GM18526 (cell line): Measurements from ENCODE around the gene DEPDC1B.

Experiments
- POLR2A ChIP-seq: IDR thresholded peaks from 3 replicates; pipeline ENCODE4 v1.6.1; 2011; ENCODE audit not compliant: insufficient read length; ENCODE audit errors: extremely low read depth

DEPDC1B gene

DNA sequence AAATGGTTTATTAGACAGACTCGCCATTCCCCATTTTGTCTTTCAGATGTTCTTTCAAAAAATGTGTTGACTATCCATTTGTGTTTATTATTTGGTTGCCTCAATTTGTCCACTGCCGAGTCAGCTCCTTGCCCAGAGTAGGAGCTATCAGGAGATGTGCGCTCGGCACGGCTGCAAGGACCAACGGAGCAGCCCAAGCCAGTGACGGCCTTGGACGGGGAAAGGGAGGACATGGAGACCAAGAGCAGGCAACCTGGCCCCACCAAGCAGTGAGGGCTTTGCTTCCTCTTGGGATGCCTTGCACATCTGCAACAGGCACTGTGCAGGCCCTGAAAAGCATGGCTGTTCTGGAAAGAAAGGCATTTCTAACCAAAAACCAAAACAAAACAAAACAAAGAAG lies 69.8 kb downstream of the DEPDC1B start:
- no peak for TF ChIP-seq POLR2A

DNA sequence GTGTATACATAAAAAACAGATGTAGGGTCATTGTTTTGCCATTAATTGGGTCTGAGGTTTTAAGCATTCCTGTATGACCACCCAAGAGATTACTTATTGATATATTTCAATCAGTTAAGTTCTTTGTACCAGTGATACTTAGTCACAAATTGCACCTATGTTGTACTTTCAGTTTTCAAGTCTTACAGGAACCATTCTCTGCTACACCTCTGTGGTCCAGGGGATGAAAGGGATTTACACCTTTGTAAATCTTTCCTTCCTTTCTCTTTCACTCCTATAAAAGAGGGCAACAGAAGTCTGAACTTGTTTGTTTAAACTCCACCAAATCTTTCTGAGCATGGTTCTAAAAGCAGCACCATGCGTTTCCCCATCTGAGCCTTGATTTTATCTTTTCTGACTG lies 86.1 kb downstream of the DEPDC1B start:
- TF ChIP-seq POLR2A = no peak

DNA sequence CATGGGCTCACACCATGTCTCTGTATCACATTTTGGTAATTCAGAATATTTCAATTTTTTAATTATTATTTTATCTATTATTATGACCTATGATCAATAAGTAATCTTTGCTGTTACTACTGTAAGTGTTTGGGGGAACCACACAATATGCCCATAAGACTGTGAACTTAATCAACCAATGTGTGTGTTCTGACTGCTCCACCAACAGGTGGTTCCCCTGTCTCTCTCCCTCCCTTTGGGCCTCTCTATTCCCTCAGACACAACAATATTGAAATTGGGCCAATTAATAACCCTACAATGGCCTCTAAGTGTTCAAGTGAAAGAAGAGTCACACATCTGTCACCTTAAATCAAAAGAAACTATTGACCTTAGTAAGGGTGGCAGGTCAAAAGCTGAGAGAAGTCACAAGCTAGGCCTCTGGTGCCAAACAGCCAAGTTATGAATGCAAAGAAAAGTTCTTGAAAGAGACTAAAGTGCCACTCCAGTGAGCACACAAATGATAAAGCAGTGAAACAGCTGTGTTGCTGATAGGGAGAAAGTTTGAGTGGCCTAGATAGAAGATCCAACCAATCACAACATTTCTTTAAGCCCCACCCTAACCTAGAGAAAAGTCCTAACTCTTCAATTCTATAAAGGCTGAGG lies 88.7 kb downstream of the DEPDC1B start:
- no peak for TF ChIP-seq POLR2A

DNA sequence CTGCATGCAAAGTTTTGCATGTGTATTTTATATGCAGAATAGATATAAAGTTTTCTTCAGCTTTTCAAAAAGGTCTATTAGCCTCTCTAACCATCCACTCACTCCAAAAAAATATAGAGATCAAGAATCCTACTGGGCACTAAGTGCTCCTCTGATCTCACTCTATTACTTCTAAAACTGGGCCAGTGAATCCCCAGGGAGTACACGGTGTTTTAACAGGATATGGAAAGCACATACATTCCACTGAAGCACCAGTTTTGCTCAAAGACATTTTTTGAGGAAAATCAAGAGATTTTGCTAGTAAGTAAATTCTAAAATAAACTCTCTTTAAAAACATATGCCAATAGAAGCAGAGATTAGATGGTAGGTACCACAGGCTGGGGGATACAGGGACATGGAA lies 95.2 kb downstream of the DEPDC1B start:
- no peak for TF ChIP-seq POLR2A

DNA sequence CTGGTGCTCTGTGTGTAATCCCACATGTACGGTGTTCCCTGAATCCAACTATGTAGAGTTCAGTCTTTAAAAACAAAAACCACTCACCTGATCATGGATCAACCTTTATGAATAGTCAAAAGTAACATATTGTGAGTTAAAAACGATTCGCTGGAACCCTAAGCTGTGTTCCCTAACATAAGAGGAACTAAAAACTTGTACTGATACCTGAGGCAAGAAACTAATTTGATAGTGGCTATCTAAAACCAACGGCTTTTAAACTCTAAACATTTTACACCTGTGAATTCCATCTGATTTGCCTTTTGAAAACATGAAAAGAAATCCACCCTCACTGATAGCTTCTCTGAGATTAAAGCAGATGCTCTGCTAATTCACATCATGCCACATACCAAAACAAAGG lies 101.5 kb downstream of the DEPDC1B start:
- TF ChIP-seq POLR2A = no peak

DNA sequence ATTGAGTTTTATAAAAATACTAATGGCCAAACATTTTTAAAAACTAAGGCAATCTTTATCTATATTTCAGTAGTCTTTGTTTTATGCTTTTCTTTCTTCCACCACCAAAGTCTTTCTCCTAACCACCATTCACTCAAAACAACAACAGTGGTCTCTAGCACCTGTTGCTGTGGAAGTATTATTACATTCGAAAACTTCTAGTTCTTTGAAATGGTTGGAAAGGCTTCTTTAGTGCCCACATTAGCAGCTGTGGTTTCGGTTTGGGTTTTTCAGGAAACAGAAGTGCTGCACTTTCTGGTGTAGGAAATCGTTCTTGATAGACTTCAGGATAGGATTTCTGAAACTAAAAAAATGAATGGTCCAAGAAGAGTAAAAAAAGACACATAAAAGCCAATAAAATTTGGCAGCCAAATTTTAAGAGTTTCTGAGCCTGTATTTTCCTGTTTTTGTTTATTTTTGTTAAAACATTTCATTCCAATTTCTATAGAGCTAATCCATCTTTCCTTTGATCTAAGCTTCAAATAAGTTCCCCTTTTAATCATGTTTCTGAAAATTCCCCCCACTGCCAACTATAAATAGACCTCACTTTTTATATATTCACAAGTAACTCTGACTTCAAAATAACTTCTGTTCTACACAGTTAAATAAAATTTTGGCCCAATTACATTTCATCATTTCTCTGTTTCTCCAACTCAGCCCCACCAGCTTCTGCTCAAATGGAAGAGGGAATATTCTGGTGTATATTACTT lies 102.2 kb downstream of the DEPDC1B start:
- TF ChIP-seq POLR2A = no peak

DNA sequence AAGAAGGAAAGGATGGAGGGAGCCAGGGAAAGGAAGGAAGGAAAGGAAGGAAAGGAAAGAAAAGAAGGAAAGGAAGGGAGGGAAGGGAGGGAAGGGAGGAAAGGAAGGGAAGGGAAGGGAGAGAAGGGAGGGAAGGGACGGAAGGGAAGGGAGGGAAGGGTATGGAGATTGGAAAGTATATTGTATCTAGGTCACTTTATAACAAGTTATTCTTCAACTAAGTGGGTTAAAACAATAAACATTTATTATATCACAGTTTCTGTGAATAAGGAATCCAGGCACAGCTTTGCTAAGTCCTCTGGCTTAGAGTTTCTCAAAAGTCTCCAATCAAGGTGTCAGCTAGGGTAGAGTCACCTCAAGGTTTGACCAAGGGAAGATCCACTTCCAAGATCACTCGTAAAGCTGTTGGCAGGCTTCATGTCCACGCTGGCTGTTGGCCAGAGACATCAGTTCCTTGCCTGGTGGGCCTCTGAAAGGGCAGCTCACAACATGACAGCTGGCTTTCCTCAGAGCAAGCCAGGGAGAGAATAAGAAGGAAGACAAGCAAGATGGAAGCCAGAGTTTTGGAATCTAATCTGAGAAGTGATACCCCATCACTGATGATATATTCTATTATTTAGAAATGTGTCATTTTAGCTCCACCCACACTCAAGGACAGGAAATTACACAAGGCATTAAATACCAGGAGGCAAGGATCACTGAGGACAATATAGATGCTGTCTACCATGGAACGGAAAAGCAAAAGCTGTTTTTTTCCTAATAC lies 105.1 kb downstream of the DEPDC1B start:
- TF ChIP-seq POLR2A = no peak

DNA sequence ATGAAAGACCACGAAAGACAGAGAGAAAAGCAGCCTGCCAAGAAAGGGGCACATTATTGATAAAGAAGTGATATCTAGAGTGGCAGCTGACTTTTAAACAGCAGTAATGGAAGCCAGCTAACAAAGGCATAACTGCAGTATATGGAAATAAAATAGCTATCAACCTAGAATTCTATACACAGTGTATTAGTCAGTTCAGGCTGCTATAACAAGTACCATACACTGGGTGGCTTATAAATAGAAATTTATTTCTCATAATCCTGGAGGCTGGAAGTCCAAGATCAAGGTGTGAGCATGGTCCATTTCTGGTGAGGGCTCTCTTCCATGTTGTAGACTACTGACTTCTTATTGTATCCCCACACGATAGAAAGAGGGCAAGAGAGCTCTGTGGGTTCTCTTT lies 109.8 kb downstream of the DEPDC1B start:
- TF ChIP-seq POLR2A = no peak

DNA sequence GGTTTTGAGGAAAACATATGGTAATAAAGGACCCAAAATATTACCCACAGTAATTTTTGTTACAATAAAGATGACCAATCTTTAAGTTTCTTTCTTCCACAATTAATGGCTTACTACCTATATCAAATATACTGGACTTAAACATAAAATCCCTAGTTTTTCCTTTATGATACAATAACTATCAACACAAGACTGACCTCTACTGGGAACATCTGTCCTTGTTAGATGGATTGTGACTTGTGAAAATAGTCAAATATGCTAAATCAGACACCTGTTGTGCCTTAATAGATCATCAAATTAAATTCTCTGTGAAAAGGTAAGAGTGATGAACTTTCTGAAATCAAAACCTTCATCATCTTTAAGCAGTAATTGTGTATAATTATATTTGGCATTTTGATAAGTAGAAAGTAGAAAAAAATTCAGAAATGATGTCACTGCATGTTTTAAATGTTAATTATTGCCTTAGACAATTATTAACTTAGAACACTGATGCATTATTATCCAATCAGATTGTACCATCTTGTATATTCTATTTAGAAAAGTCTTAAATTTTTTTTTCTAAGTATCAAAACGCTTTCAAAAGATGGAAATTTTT lies 113.6 kb downstream of the DEPDC1B start:
- no peak for TF ChIP-seq POLR2A

DNA sequence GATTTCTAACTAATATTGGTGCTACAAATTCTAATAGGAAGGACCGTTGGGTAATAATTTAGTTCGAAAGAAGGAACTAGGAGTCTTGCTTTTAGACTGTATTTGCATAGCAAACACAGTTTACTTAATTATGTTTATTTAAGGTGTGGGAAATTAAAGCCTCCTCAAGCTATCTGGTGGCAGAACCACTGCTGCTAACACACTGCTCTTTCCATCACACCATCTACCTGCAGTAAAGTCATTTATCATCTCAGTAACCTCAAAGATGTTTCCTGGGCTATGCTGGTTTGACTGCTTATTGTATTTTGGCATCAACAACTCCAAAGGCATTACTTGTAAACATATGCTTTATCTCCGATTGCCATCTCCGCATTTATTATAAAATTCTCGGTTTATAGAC lies 114.3 kb downstream of the DEPDC1B start:
- TF ChIP-seq POLR2A = no peak

DNA sequence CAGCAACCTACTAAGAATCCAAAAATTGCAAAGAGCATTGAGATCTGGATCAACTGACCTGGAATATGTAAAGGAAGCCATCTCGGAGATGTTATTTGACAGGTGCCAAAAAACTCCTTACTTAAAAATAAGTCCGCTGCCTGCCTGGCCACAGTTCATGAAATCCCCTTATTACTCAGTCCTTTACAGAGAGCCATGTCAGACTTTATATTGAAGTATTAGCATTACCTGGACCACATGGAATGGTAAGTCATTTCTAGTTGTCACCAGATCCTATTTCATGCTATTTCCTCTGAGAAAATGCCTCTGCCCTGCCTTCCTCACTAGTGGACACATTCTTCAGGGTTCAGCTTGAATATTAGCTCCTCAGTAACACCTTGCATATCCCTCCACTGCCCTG lies 115.7 kb downstream of the DEPDC1B start:
- TF ChIP-seq POLR2A = no peak

DNA sequence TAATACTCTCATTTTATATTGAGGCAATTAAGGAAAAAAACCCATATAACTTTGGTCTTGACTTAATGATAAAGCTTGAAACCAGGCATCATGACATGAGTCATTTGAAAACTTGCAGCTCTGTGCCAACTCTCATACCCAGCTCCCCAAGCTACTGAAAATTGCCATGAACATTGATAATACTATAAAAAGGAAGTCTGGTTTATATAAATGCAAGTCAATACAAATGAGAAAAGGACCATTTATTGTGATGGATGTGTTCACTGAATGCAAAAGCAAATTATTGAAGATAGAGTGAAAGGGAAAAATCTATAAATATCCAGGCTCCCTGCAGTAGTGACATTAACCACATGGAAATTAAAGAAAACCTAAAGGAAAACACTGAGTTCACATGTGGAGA lies 116.3 kb downstream of the DEPDC1B start:
- TF ChIP-seq POLR2A = no peak

DNA sequence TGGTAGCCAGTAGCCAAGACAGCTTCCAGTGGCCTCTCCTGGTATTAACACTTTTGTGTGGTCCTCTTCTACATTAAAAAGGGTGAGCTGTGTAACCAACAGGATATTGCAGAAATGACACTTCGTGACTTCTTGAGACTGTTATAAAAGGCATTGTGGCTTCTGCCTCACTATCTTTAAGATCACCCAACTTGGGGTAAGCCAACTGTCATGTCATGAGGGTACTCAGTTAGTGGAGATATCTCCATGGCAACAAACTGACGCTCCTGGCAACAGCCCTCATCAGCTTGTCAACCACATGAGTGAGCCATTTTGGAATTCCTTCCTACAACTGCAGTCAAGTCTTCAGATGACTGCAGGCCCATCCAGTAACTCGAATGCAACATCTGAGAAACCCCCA lies 121.7 kb downstream of the DEPDC1B start:
- TF ChIP-seq POLR2A = no peak

DNA sequence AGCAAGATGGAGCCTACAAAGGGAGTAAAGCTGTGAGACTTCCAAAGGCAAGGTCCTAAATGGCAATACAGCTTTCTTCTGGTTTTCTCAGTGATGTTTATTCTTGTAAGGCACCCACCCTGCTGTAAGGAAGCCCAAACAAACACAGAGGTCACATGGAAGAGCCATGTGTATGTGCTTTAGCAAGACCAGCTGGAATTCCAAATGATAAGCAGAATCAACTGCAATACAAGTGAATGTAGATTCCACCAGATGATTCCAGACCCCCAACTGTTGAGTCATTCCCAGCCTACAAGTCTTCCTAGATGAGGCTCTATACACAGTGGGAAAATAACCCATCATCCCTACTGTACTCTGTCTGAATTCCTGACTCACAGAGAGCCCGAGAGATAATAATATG lies 122.8 kb downstream of the DEPDC1B start:
- no peak for TF ChIP-seq POLR2A

DNA sequence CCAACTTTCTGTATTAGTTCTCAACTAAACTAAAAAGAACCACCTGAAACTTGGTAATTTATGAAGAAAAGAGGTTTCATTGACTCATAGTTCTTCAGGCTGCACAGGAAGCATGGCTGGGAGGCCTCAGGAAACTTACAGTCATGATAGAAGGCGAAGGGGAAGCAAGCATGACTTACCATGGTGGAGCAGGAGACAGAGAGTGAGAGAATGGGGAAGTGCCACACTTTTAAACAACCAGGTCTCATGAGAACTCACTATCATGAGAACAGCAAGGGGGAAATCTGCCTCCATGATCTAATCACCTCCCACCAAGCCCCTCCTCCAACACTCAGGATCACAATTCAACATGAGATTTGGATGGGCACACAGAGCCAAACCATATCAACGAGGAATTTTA lies 123.5 kb downstream of the DEPDC1B start:
- TF ChIP-seq POLR2A = no peak

DNA sequence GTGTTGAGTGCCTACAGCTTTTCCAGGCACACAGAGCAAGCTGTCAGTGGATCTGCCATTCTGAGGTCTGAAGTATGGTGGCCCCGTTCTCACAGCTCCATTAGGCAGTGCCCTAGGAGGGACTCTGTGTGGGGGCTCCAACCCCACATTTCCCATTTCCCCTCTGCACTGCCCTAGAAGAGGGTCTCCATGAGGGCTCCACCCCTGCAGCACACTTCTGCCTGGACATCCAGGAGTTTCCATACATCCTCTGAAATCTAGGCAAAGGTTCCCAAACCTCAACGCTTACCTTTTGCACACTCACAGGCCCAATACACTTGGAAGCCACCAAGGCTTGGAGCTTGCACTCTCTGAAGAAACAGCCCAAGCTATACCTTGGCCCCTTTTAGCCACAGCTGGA lies 131.3 kb downstream of the DEPDC1B start:
- TF ChIP-seq POLR2A = no peak

DNA sequence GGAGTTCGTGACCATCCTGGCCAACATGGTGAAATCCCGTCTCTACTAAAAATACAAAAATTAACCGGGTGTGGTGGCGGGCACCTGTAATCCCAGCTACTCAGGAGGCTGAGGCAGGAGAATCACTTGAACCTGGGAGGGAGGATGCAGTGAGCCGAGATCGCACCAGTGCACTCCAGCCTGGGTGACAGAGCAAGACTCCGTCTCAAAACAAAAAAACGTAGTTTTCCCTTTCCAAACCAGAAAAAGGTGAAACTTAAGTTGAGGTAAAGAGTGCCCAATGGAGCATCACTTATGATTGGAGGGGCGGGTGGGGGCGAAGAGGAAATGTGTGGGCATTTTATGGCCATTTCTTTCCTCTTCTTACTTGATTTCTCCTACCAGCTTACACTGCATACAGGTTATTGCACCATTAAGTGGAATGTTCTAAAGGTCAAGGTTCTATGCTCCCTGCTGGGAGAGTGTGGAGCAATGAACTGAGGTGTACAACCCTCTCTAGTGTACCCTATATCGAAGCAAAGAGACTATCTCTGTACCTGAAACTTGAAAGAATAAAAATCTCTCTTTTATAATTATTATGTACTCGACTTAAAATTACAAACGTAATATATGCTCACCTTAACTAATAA lies 136.2 kb downstream of the DEPDC1B start:
- TF ChIP-seq POLR2A = no peak
